IMR-90 (cell line): Measurements from ENCODE around the gene ADCY1. TPM values are rescaled to one million over a fixed set of nuclear protein-coding genes. Genes with fewer than 3 reads are reported as not detected.

Source experiments
- ATAC-seq: fragments of 200-7000 bp; cut with Tn5 transposase; 2 replicates; pipeline ENCODE4 v1.9.1; 2020; ENCODE audit warnings: low read depth, mild to moderate bottlenecking, moderate library complexity
- BruUV-seq: library from RNA; stranded (reverse); fragments of 400-500 nt; replicated peaks from 2 replicates; lab custom pipeline; 2021; lab: Mats Ljungman, UMichigan
- CTCF ChIA-PET: fragments of 300-600 bp; formaldehyde crosslinking; extraction: SDS; loops from one replicate; lab custom pipeline; 2021; ENCODE audit warnings: antibody characterized with exemption; lab: Yijun Ruan, JAX
- POLR2A ChIA-PET: fragments of 300-600 bp; sonication (Branson Sonifier 250); formaldehyde crosslinking; loops from one replicate; lab custom pipeline; 2022; ENCODE audit warnings: antibody characterized with exemption; ENCODE audit not compliant: unreplicated experiment; lab: Charles Lee
- DNase-seq: peaks from one replicate; pipeline ENCODE4 v3.0.0; 2013
- H2AFZ ChIP-seq: replicated peaks from 2 replicates; pipeline ENCODE3; 2013; ENCODE audit warnings: low read length, mild to moderate bottlenecking; ENCODE audit not compliant: poor library complexity
- H2AK5ac ChIP-seq: 2 replicates; pipeline ENCODE4 v1.6.1; 2013; ENCODE audit warnings: low read depth, low read length, inconsistent platforms
- H2AK9ac ChIP-seq: replicated peaks from 2 replicates; pipeline ENCODE3; 2013; ENCODE audit warnings: mild to moderate bottlenecking, low read depth, low read length, moderate library complexity; ENCODE audit not compliant: poor library complexity
- H2BK120ac ChIP-seq: 2 replicates; pipeline ENCODE4 v1.6.1; 2013; ENCODE audit warnings: low read depth, low read length, inconsistent platforms
- H2BK15ac ChIP-seq: 3 replicates; pipeline ENCODE4 v1.6.1; 2013; ENCODE audit warnings: low read depth, low read length, inconsistent platforms
- H2BK20ac ChIP-seq: 2 replicates; pipeline ENCODE4 v1.6.1; 2013; ENCODE audit warnings: low read depth, mild to moderate bottlenecking, inconsistent platforms, low read length, moderate library complexity
- H2BK5ac ChIP-seq: 2 replicates; pipeline ENCODE4 v1.6.1; 2013; ENCODE audit warnings: mild to moderate bottlenecking, low read depth, low read length, inconsistent platforms; ENCODE audit not compliant: poor library complexity, severe bottlenecking
- H3K14ac ChIP-seq: replicated peaks from 2 replicates; pipeline ENCODE4 v1.6.1; 2013; ENCODE audit warnings: low read depth, low read length, inconsistent platforms
- H3K18ac ChIP-seq: 2 replicates; pipeline ENCODE4 v1.6.1; 2013; ENCODE audit warnings: low read depth, low read length, control low read depth
- H3K23ac ChIP-seq: 2 replicates; pipeline ENCODE4 v1.6.1; 2013; ENCODE audit warnings: low read depth, low read length, inconsistent platforms
- H3K27ac ChIP-seq: 2 replicates; pipeline ENCODE4 v1.5.1; 2013; ENCODE audit warnings: mild to moderate bottlenecking, control low read depth, low read length; ENCODE audit not compliant: insufficient read depth
- H3K27me3 ChIP-seq: 2 replicates; pipeline ENCODE4 v1.6.1; 2013; ENCODE audit warnings: low read length; ENCODE audit not compliant: control insufficient read depth, insufficient read depth
- H3K36me3 ChIP-seq: 2 replicates; pipeline ENCODE4 v1.6.1; 2013; ENCODE audit warnings: low read length, mixed read lengths; ENCODE audit not compliant: control insufficient read depth, insufficient read depth
- H3K4ac ChIP-seq: 2 replicates; pipeline ENCODE4 v1.6.1; 2013; ENCODE audit warnings: low read depth, low read length, inconsistent platforms
- H3K4me1 ChIP-seq: 2 replicates; pipeline ENCODE4 v1.6.1; 2013; ENCODE audit warnings: low read length, mixed read lengths; ENCODE audit not compliant: control insufficient read depth, insufficient read depth
- H3K4me2 ChIP-seq: 2 replicates; pipeline ENCODE4 v1.6.1; 2013; ENCODE audit warnings: low read depth, mild to moderate bottlenecking, control low read depth, low read length, moderate library complexity
- H3K4me3 ChIP-seq: 2 replicates; pipeline ENCODE4 v1.5.1; 2013; ENCODE audit warnings: low read depth, mild to moderate bottlenecking, control low read depth, low read length, moderate library complexity; ENCODE audit not compliant: insufficient read depth
- H3K56ac ChIP-seq: 2 replicates; pipeline ENCODE4 v1.6.1; 2013; ENCODE audit warnings: low read length, inconsistent platforms; ENCODE audit not compliant: insufficient read depth; ENCODE audit errors: extremely low read depth
- H3K79me1 ChIP-seq, 2 experiments: 2 replicates each; pipeline ENCODE4 v1.6.1; 2013; ENCODE audit warnings: low read length in 2 of 2, inconsistent platforms in 1 of 2, low read depth in 1 of 2
- H3K9ac ChIP-seq: 2 replicates; pipeline ENCODE4 v1.6.1; 2013; ENCODE audit warnings: low read depth, low read length, control low read depth
- H3K9me1 ChIP-seq: 2 replicates; pipeline ENCODE4 v1.6.1; 2013; ENCODE audit warnings: low read length, inconsistent platforms; ENCODE audit not compliant: insufficient read depth
- H3K9me3 ChIP-seq: 2 replicates; pipeline ENCODE4 v1.6.1; 2013; ENCODE audit warnings: low read length; ENCODE audit not compliant: control insufficient read depth, insufficient read depth
- H4K20me1 ChIP-seq: 2 replicates; pipeline ENCODE4 v1.6.1; 2013; ENCODE audit warnings: low read length, inconsistent platforms; ENCODE audit not compliant: insufficient read depth
- H4K5ac ChIP-seq: 2 replicates; pipeline ENCODE4 v1.6.1; 2013; ENCODE audit warnings: mild to moderate bottlenecking, low read depth, low read length, control low read depth
- H4K8ac ChIP-seq, 2 experiments: 2 replicates each; pipeline ENCODE4 v1.6.1; 2013; ENCODE audit warnings: low read depth in 2 of 2, low read length in 2 of 2, control low read depth in 1 of 2, inconsistent platforms in 1 of 2
- H4K91ac ChIP-seq: 2 replicates; pipeline ENCODE4 v1.6.1; 2013; ENCODE audit warnings: low read depth, low read length, inconsistent platforms; ENCODE audit not compliant: insufficient read depth
- BHLHE40 ChIP-seq: fragments of 150-350 bp; IDR thresholded peaks from 2 replicates; pipeline ENCODE4 v1.6.1; 2016; ENCODE audit warnings: mild to moderate bottlenecking, low read depth, low read length
- CHD1 ChIP-seq: IDR thresholded peaks from 2 replicates; pipeline ENCODE4 v1.6.1; 2012; ENCODE audit warnings: low read depth, low read length, improper control_type of control experiment
- NFE2L2 ChIP-seq: fragments of 150-350 bp; IDR thresholded peaks from 2 replicates; pipeline ENCODE4 v1.6.1; 2016; ENCODE audit warnings: low read depth, mild to moderate bottlenecking, low read length
- RAD21 ChIP-seq: IDR thresholded peaks from 2 replicates; pipeline ENCODE4 v1.6.1; 2012; ENCODE audit warnings: low read length, improper control_type of control experiment
- RCOR1 ChIP-seq: IDR thresholded peaks from 2 replicates; pipeline ENCODE4 v1.6.1; 2012; ENCODE audit warnings: mild to moderate bottlenecking, low read length, improper control_type of control experiment; ENCODE audit not compliant: insufficient replicate concordance
- WGBS, 2 experiments: methylation state at CpG; one replicate each; pipeline versions ENCODE4 v1.1.5 to v1.1.7; 2013; ENCODE audit warnings: missing lambda C conversion rate in 2 of 2; ENCODE audit not compliant: insufficient read length in 1 of 2; ENCODE audit errors: extremely low coverage in 2 of 2; 5-methylcytosine and 5-hydroxymethylcytosine counted together
- dilution Hi-C: fragments of 300-500 bp; cut with HindIII; formaldehyde crosslinking; loops from one replicate; pipeline ENCODE4 v1.14.3; 2018; ENCODE audit warnings: low sequenced_read_pairs; ENCODE audit not compliant: unreplicated experiment
- in situ Hi-C: fragments of 300-500 bp; cut with MboI; formaldehyde crosslinking; loops from 3 replicates; pipeline ENCODE4 v1.14.3; 2019; ENCODE audit warnings: low sequenced_read_pairs, inconsistent platforms, mixed read lengths
- intact Hi-C: fragments of 100-400 bp; cut with micrococcal nuclease; formaldehyde crosslinking; loops from 2 replicates; pipeline ENCODE4 v1.10.0; 2022
- polyA plus RNA-seq, 3 experiments: library from polyadenylated mRNA; depleted of rRNA; stranded (reverse); fragments of >200 nt; gene quantifications; 2 replicates each; pipeline ENCODE4 v1.2.3, GENCODE V29; 2012; ENCODE audit warnings: low replicate concordance in 1 of 3
- total RNA-seq: library from RNA; depleted of rRNA; stranded (reverse); fragments of >200 nt; gene quantifications from 2 replicates; pipeline ENCODE4 v1.2.3, GENCODE V29; 2012

Gene ADCY1
- total and polyA plus RNA-seq, 2 of the 4 experiments (the other 2 are of a cell fraction), result 0.18 to 0.24 TPM

- ChIA-PET CTCF (no interaction called here), POLR2A (no interaction called here)
- dilution Hi-C loops, result no loop called here
- Histone ChIP-seq H3K9ac (no peak overlapping the region), H3K4ac (no peak overlapping the region), H2BK15ac (no peak overlapping the region), H3K23ac (no peak overlapping the region), H2AK5ac (no peak overlapping the region), H4K5ac (no peak overlapping the region), H4K91ac (no peak overlapping the region), H3K4me2 (no peak overlapping the region), H3K27ac (no peak overlapping the region), H4K20me1 (no peaks in the 10 kb centered on the region), H3K18ac (no peak overlapping the region), H3K56ac (no peak overlapping the region), H2AK9ac (no peak overlapping the region), H3K36me3 (no peaks in the 10 kb centered on the region), H3K4me1 (no peaks in the 10 kb centered on the region), H4K8ac (no peak overlapping the region), H3K9me1 (no peaks in the 10 kb centered on the region), H2BK5ac (no peak overlapping the region), H3K9me3 (no peaks in the 10 kb centered on the region), H2BK20ac (no peak overlapping the region), H3K4me3 (no peak overlapping the region), H3K14ac (no peak overlapping the region), H2BK120ac (no peak overlapping the region), H3K27me3 (peaks cover 16% of the 10 kb centered on the region), H3K79me1 (no peaks in the 10 kb centered on the region), H2AFZ (no peak overlapping the region)
- in situ Hi-C loops, result loop anchor here (25.0 kb wide), 1 partner anchor 203 kb away; the partner anchor contains the start of gene CCDC201
- 70% methylated on average over 4 of the region's 16 CpGs; no CpG with 5 or more reads in 1 of the 2 experiments for WGBS, 2 experiments
- DNase-seq (no peak), ATAC-seq (no peak)
- BruUV-seq, result no TSS peak
- intact Hi-C loops, result no loop called here
- TF ChIP-seq BHLHE40 (no peak), NFE2L2 (no peak), RAD21 (no peak), CHD1 (no peak), RCOR1 (no peak)
Measured at GRCh38 chr7:45658716-45659495, 84.7 kb downstream of the ADCY1 start.
